HG03159 (cell line): ENCODE results near the gene ADCYAP1R1.

Source experiments
- ATAC-seq: cut with Tn5 transposase; IDR thresholded peaks from one replicate; pipeline ENCODE4 v1.9.1; 2021; ENCODE audit warnings: mild to moderate bottlenecking, moderate library complexity; ENCODE audit not compliant: unreplicated experiment

ADCYAP1R1 gene

DNA sequence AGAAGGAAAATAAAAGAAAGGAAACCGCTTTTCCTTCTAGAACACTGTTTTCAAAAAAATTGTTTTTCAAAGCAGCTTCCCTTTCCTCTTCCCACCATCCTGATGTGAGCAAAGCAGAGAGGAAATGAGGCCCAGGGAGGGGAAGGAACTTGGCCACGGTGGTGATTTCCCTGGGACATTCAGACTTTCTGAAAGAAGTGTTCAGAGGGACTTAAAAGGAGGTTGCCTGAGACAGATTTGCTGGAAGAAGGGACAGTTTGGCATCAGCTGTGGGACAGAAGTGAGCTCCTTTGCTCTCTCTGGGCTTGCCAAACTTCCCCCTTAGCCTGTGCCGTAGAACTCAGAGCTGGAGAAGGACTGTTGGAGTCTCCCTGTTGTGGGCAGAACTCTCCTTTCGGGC lies 30.3 kb downstream of the ADCYAP1R1 start:
- no peak for ATAC-seq

GRCh38 chr7:31083210-31083786 lies 31.2 kb downstream of the ADCYAP1R1 start:
- no peak for ATAC-seq

DNA sequence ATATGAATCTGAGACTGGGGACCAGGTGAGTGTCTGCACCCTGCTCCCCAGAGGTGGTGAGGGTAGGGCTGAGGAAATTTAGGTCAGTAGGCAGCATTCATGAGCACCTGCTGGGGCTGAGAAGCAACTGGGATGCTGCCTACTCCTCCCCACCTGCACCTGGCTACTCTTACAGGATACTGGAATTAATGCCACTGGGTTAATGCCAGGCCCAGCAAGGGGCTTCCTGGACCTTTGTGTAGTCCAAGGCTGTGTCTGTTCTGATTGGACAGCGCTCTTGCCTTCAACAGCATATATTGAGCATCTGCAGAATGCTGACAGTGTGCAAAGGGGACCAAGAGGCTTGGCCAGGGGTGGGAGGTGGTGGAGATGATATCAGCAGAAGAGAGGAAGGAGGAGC lies 32.1 kb downstream of the ADCYAP1R1 start:
- no peak for ATAC-seq

DNA sequence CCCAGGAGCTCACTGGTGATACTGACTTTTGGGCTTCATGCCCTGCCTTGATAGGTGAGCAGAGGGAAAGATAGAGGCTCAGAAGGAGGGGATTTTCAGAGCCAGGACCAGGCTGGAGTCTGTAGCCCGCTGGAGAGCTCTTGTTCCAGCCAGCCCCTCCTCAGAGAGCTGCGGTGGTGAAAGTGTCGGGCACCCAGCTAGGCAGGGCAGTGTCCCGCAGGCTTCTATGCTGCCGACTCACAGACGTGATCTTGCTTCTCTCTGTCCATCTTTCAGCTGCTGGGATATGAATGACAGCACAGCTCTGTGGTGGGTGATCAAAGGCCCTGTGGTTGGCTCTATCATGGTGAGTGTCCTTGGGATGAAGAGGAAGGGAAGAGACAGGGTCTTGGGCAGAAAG lies 35.2 kb downstream of the ADCYAP1R1 start:
- no peak for ATAC-seq

DNA sequence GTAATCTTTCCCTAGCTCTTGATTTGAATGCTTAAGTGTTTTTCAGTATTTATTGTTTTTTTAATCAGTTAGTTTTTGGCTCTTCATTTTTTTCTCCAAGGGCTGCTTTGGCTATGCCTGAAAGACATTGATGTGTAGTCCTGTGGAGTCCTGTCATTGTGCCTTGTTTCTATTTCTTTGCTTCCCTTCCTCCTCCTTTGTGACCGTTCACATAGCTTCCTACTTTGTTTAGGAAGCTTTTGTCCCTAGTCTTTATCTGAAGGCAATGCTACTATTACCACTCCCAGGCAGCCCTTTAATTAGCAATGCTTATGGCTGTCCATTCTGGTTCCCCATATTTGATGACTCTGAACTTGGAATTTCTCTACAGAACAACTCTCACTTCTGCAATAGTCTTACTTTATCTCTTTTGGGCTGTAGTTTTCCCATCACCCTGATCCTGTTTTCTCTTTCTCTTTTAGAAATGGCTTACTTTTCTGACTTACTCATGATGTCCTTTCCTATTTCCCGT lies 39.9 kb downstream of the ADCYAP1R1 start:
- no peak for ATAC-seq

DNA sequence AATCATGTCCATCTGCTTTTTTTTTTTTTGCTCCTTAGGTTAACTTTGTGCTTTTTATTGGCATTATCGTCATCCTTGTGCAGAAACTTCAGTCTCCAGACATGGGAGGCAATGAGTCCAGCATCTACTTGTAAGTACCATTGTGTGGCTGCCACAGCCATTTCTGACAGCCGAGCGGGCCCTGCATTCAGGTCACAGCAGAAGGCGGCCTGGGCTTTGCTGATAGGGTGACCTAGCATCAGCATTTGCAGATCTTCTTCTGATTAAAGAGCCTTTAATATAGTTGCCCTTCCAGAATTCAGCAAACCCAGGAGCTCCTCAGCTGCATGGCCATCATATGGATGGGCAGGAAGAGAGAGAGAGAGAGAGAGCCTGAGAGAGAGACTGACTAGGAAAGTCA lies 40.5 kb downstream of the ADCYAP1R1 start:
- ATAC-seq: no peak

DNA sequence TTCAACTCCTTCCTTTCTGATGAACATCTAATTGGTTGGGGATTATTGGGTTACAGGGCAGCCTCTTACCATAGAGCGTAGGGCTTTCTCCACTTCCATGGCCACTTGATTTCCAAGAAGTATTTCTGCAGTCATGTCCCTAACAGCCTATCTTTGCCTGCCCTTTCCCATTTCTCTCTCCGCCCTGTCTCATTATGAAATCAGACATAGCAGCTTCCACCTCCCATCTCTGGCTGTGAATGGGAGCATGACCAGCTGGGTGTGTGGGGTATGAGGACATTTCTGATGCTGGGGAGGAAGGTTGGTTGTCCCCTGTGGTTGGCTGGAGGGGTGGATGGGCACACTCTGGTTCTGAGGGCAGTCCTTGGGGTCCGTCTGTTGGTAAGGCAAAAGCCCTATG lies 41.2 kb downstream of the ADCYAP1R1 start:
- ATAC-seq: no peak

DNA sequence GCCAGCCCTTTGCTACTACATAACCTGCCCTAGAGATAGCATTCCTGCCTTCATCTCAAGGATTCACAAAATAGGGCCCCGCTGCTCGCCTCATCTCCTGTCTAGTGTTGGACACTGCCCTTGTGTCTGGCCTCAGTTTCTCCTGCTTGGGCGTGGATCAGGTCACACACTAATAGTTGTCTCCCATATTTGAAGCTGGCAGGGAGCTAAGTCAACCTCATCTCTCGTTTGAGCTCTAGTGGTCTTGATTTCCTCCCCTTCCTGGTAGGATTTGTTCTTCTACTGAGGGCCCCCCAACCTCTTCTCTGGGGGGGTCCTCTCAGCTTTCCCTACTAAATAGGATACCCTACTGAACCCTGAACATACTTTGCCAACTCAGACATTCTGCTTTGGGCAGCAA lies 42.2 kb downstream of the ADCYAP1R1 start:
- ATAC-seq: no peak

DNA sequence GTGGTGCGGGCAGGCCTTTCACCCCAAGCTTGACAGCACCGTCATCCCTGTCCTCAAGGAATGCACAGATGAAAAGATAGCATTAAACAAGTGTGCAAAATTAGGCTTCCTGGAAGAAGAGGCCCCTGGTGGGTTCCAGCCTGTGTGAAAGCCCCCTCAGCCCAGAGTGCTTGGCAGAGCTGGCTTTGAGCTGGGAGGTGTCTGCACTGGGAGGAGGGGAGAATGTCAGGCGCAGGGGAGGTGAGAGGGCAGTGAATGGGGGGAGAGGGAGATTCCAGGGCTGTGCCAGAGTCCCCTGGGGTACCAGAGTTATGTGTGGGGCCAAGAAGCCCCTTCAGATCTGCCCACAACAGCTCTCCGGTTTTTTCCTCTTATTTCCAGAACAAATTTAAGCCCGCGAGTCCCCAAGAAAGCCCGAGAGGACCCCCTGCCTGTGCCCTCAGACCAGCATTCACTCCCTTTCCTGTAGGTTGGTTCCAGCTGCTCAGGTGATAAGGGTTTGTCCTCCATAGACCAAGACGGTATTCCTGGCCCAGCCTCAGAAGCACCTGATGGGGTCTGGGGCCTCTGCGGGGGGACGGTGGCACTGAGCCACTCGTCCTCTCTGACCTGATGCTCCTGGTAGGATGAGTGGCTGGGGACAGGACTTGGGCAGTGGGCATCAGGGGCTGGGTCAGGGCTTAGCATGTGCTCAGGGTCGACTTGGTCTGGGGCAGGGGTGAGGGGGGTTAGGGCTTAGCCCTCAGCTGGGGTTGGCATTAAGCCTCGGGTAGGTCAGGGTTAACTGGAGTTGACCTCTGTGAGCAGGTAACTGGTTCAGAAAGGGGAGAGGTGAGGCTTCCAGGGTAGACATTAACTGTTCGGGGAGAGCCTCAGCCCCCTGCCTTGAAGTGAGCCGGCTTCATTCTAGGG lies 43.4 kb downstream of the ADCYAP1R1 start:
- no peak for ATAC-seq

- ATAC-seq: no peak
Measured at GRCh38 chr7:31096198-31096876, 44.2 kb downstream of the ADCYAP1R1 start.

DNA sequence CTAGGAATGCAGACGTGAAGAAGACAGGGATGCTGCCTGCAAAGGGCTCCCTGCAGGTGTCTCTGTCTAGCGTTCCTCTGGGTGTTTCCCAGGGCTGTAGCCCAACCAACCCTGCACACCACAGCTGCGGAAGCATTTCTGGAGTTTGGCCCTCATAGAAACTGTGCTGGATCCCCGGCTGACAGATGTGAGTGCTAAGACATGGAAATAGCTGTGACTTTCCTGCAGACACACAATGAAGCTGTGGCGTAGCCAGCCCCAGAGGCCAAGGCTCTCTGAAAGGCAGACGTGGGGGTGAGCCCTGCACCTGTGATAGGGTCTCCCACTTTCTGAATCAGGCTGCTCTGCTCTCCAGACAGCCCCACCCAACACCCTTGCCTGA lies 44.8 kb downstream of the ADCYAP1R1 start:
- ATAC-seq: no peak

- no peak for ATAC-seq
Measured at GRCh38 chr7:31098642-31099360, 46.7 kb downstream of the ADCYAP1R1 start.

- ATAC-seq: no peak
Measured at GRCh38 chr7:31099451-31100444, 47.6 kb downstream of the ADCYAP1R1 start.

DNA sequence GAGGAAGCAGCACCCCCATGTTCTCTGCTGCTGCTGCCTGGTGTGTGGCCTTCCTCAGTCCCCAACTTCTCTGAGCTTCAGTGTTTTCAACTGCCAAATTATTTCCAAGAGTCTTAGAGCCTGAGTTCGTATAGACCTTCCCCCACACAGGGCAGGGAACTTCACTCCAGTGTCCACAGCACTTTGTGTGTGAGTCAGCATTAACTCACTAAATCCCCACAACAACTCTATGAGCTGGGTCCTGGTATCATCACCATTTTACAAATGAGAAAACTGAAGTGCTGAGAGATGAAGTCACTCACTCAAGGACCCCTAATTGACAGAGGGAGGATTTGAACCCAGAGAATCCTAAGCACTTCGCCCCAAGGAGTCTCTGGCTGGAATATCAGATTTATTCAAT lies 48.3 kb downstream of the ADCYAP1R1 start:
- ATAC-seq: no peak

DNA sequence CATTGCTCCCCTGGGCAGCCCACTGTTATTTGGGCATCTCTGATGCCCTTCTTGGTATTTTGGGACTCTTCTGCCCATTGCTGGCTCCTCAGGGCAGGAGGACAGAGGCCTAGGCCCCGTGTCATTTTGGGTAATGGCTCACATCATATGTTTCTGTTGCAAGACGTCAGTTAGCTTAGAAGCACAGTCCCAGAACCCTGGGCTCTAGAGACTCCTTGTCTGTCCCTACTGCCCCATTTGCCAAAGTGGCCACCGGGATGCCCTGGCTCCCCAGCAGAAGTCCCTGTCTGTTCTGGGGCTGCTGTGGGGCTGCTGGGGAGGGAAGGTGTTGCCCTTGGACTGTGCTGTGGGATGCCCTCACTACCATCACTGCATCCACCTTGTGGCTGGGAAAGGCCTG lies 48.8 kb downstream of the ADCYAP1R1 start:
- ATAC-seq: no peak

GRCh38 chr7:31101544-31101943 lies 49.4 kb downstream of the ADCYAP1R1 start:
- ATAC-seq: no peak

DNA sequence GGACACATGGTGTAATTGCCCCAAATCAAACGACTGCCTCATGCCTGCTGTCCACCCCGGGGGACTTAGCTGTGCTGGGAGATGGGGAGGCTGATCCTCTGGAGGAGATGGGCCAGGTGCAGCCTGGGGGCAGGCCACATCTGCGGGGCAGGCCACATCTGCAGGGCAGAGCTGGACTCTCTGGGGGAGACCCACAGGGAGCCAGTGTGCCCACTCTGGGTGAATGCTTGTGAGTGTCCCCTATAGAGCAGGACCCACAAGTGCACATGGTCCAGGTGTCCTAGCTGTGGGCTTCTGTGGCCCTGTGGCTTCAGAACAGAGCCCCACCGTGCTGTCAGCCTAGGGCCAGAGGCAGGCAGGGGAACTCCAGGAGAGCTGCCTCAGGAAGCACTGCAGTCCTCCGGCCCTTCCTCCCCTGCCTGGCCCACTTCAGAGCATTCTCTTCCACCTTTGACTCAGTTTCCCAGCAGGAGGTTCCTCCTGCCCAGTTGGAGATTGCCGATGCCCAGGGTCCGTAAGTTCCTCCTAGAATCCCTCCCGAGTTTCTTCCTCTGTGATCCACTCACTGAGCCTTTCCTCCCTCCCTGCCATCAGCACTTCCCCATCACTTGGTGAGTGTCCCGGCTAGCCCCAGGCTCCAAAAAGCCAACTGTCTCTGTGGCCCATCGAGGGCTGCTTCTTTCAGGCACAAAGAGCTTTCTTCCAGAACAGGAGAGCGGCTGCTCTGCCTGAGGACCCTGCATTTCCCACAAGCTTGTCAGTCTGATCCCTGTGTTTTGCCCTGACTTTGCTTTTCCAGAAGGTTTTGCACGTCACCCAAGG lies 50.3 kb downstream of the ADCYAP1R1 start:
- no peak for ATAC-seq

DNA sequence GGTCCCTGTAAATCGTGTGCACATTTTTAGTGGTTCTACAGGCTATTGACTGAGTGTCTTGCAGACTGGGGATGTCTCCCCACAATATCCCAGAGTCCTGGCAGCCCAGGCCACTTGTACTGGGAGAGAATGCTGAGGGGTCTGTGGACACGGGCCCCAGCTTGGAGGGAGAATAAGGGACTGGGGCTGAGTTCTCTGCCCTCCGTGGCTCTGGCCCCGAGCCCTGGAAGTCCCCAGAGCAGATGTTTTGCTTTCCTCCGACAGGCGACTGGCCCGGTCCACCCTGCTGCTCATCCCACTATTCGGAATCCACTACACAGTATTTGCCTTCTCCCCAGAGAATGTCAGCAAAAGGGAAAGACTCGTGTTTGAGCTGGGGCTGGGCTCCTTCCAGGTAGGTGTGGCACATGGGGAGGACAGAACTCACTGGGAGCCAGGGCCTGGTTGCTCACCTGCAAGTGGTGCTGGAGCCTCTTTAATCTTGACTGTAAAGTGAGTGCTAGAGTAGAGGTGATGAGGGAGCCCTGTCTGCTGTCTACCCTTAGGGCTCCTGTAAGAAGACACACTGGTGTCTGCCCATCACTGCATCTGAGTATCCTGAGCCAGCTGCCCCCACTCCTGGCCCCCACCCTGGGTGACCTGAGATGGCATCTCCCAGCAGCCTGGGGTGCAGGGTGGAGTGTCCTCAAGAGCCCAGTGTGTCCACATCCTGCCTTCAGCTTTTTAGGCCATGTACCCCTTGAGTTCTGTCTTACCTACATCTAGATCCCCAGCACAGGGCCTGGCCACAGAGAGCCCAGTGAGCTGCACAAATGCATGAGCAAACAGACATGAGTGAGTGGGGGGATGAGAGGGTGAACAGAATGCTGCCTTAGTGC lies 51.1 kb downstream of the ADCYAP1R1 start:
- no peak for ATAC-seq
